ENCODE data around the gene GOT2.
"Not testable (repeated sequence)": the region's sequence is repeated elsewhere in the genome, so short reads cannot be mapped to it uniquely, and the experiment has no call there.

Gene GOT2

DNA sequence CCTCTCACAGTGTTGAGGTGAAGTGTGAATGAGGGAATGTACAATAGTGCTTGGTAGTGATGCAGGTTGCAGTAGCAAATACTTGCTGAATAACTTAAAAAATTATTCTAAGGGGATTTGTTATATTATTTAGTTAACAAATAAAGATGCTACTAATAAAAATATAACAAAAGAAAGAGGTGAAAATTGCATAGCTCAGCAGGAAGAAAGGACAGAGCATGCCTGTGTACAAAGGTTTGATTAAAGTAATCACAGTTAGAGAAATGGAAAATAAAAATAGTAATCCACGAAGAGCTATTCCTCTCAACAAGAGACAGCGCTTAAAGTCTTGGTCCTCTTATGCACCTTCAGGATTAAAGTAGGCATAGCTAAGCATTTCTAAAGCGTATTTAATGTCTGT, 11.0 kb downstream of the GOT2 start:
- no peak for DNase-seq (ENCODE audit: low read depth in 1 of 2, low spot score in 1 of 2)

DNA sequence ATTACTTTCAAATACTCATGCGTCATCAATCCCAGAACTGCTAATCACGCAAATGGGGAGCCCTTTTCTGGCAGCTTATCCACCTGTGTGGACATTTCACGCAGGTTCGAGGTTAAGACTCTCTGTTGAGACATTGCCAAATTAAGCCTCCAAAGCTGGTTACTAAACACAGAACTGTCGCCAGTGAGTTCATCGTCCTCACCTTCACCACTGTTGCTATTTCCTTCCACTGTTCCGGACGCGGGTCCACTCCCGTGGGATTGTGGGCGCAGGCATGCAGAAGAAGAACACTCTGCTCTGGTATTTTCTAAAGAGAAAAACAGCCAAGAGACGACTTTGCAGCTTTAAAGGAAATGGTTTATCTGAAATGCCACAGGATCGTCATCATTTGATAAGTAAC, 16.1 kb downstream of the GOT2 start:
- no peak for DNase-seq (ENCODE audit: low read depth in 1 of 2, low spot score in 1 of 2)

DNA sequence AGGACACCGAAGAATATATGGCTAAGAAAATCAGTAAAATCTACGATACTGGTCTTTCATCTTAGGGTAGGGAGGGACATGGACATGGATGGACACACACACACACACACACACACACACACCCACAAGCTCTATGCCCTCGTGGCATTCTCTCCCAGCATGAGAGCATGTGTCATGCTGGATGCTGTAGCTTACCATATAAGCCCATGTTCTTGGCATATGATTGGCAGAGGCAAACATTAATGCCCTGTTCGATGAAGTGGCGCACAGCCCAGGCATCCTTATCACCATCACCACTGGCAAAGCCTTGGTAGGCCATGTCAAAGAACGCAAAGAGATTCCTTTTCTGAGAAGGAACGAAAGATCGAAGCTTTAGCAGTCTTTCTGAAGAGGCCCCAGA, 17.6 kb downstream of the GOT2 start:
- no peak for DNase-seq (ENCODE audit: low read depth in 1 of 2, low spot score in 1 of 2)

DNA sequence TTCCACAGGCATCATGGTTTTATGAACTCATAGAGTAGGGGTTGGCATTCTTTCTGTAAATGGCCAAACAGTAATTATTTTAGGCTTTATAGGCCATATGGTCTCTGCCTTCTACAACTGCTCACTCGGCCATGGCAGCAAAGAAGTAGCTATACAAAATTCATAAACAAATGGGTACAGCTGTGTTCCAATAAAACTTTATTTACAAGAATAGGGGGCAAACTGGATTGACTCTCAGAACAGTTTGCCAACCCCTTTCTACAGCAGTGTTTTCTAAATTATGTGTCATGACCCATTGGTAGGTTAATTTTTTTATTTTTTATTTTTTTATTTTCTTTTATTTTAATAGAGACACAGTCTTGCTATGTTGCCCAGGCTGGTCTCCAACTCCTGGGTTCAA, 20.4 kb downstream of the GOT2 start:
- no peak for DNase-seq (ENCODE audit: low read depth in 1 of 2, low spot score in 1 of 2)

DNA sequence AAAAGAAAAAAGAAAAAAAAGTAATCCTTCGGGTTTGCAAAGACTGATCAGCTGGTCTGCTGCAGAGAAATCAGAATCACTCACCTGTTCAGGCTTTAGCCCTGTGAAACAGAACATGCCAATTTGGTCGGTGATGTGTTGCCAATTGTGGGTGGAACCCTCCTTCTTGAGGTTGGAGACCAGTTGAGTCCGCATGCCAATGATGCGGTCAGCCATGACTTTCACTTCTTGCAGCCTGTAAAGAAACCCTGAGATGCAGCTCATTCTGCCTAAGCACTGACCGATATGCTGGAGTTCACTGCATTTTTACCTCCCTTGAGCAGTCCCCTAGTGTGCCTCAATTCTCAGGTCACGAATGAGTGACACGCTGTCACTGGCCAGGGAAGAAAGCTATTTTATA, 24.8 kb downstream of the GOT2 start:
- no peak for DNase-seq (ENCODE audit: low read depth in 1 of 2, low spot score in 1 of 2)

DNA sequence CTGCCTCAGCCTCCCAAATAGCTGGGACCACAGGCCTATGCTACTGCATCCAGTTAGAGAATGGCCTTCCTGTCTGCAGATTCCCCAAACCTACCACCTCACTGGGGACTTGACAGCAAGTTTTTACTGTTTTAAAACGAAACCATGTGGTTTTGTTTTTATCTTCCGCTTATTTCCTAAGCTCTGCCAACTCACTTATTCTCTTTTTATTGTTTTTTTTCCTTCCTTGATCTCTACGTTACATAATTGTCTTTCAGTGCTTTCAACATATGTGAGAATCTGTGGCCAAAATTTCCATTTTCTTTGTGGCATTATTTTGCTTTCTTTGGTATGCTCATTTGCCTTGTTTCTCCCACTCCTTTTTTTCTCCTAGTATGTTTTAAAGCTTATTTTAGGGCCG, 35.0 kb downstream of the GOT2 start:
- no peak for DNase-seq (ENCODE audit: low read depth in 1 of 2, low spot score in 1 of 2)

DNA sequence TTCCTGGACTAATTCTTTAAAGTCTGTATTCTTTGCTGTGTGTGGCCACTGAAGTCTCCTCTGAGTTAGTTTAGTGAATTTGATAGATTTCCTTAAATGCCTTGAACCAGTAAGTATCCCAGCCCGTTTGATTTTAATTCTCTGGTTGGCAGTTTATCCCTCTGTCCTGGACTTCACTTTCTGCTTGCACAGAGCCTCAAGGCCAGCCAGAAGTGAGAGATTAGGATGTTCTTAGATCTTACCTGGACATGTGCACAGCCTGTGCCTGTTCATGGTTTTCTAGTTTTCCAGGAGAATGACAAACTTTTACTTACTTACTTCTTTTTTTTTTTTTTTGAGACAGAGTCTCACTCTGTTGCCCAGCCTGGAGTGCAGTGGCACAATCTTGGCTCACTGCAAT, 38.7 kb downstream of the GOT2 start:
- DNase-seq (ENCODE audit: low read depth in 1 of 2, low spot score in 1 of 2), result no peak

DNA sequence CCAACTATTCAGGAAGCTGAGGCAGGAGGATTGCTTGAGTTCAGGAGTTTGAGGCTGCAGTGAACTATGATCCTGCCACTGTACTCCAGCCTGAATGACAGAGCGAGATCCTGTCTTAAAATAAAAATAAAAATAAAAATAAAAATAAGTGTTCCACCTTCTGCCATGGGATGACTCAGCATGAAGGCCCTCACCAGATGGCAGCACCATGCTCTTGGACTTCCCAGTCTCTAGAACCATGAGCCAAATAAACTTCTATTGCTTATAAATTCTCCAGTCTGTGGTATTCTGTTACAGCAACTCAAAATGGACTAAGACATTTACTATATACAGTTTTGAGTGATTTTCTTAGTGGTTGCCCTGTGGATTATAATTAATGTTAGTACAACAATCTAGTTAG, 41.7 kb downstream of the GOT2 start:
- DNase-seq (ENCODE audit: low read depth in 1 of 2, low spot score in 1 of 2), result no peak

DNA sequence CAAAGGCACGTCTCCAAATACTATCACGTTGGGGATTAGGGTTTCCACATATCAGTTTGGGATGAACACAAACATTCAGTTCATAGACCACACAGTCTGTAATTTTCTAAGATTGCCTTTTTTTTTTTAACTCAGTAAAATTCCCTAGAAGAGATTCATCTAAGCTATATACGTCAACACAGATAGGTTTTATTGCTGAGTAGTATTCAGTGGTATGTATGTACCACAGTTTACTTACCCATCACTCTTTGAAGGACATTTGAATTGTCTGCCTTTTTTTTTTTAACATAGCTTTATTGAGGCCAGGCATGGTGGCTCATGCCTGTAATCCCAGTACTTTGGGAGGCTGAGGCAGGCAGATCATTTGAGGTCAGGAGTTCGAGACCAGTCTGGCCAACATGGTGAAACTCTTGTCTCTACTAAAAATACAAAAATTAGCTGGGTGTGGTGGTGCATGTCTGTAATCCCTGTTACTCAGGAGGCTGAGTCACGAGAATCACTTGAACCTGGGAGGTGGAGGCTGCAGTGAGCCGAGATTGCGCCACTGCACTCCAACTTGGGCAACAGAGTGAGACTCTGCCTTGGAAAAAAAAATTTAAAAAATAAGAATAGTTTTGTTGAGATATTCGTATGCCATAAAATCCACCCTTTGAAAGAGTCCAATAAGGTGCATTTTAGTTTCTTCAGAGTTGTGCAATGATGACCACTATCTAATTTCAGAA, 47.0 kb downstream of the GOT2 start:
- DNase-seq (ENCODE audit: low read depth in 1 of 2, low spot score in 1 of 2), result not testable (repeated sequence)

DNA sequence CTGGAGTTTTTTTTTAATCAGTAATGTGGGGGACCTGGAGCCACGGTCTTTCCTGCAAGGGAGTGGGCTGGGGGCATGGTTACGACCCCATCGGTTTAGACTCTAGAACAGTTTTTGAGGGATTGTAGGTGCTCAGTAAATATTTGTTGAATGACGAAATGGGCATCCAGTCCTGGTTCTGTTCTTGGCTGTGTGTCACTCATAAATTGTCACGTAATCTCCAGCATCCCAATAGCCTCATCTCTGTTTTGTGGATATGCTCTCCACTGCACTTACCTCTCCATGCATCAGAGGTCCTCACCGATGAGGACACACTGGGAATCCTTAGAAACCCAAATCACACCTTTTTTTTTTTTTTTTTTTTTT, 49.0 kb downstream of the GOT2 start:
- DNase-seq (ENCODE audit: low read depth in 1 of 2, low spot score in 1 of 2), result no peak

DNA sequence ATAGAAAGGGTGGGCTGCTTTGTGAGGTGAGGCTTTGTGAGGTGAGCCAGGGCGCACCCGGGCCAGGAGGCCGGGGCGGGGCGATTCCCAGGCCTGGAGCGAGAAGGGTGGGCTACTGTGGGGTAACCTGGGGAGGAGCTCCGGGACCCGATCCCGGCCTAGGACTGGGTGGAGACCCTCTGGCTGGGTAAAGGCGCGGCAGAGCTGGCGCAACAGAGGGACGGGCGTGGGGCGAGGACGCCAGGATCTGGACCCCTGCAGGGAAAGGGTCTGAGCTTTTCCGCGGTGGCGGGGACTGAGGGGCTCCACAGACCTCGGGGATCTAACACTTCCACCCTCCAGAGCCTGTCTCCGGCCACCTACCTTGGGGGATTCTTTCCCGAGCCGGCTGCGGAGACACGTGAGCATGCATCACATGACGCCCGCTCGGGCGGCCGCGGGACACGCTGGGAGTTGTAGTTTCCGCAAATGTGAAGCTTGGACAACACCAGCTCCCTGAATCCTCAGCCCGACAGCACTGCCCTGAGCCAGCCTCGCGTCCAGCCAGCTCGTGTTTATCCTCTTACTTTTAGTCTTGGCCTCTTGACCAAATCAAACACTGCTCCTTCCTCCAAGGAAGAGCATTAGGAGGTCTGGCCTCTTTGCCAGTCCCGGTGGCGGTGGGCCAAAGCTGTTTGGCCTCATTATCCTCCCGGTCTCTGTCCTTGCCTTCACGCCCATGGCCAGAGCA, 49.6 kb downstream of the GOT2 start, which contains the start of gene SLC38A7:
Gene SLC38A7 (minus strand): TSS at position 417 of the 730 bp plus-strand sequence. CDS start 4,644 bp downstream, outside the sequence.
- DNase-seq (ENCODE audit: low read depth in 1 of 2, low spot score in 1 of 2), result peak; percentile 46 to 56

DNA sequence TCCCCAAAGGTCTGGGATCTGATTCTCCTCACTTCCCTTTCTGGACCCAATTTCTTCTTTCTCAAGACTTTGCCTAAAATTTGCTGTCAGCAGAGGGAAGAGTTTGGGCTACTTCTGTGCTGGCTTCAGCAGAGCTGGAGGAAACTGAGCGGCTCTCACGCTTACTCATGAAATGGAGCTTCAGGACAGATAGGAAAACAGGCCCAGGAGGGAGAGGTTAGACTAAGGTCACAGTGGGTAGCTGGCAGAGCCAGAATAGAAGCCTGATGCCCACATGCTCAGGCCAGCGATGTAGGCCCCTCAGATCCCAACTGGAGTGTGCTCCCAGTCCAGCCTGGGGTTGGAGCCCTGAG, 50.1 kb downstream of the GOT2 start:
- DNase-seq (ENCODE audit: low read depth in 1 of 2, low spot score in 1 of 2), result no peak

DNA sequence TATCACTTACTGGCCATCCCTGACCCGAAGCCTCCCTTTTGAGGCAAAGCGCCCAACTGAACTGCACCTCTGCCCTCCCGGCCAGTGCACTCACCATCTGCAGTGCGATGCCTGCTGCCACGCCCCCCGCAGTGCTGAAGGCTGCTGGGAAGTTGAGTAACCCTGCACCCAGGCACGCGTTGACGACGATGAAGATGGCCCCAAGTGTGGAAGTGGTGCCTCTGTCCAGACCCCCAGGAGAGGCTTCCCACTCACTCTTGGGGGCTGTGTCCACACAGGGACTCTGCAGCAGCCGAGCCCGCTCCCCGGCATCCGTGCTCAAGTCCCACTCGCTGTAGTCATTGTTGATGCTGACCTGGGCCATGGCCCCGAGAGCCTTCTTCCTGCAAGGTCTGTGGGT, 54.4 kb downstream of the GOT2 start:
- DNase-seq (ENCODE audit: low read depth in 1 of 2, low spot score in 1 of 2), result no peak

DNA sequence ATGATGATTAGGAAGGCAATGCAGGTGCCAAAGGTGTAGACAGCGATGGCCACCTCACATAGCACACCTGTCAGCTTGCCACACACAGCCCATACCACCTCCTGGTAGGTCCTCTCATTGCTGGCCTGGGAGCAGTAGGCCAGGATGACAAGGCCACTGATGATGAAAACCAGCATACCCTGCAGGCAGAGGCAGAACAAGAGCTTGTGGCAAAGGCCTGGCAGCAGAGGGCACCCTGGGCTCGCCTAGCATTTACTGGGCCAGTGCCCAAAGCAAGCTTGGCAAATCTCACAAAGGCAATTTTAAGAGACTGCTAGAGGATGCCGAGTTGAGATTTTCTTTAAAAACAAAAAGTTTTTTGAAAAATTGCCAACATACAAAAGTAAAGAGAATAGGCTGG, 55.4 kb downstream of the GOT2 start:
- DNase-seq (ENCODE audit: low read depth in 1 of 2, low spot score in 1 of 2), result no peak

DNA sequence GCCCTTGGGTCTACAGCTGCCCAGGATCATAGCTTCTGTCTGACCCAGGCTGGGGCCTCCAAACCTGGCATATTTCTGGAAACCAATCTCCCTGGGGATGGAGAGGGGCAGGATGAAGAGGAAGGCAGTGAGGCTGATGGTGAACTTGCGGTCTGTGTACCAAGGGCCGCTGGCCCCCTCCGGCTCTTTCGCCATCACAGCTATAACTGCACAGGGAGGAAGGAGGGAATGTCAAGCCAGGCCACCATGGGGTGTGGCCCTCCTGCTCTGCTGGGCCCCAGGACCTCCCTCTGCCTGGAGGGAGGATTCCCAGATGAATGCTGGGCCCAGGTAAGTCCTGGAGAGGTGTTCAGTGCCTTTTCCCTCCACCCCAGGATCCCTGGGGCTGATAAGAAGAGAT, 55.8 kb downstream of the GOT2 start:
- DNase-seq (ENCODE audit: low read depth in 1 of 2, low spot score in 1 of 2), result no peak

DNA sequence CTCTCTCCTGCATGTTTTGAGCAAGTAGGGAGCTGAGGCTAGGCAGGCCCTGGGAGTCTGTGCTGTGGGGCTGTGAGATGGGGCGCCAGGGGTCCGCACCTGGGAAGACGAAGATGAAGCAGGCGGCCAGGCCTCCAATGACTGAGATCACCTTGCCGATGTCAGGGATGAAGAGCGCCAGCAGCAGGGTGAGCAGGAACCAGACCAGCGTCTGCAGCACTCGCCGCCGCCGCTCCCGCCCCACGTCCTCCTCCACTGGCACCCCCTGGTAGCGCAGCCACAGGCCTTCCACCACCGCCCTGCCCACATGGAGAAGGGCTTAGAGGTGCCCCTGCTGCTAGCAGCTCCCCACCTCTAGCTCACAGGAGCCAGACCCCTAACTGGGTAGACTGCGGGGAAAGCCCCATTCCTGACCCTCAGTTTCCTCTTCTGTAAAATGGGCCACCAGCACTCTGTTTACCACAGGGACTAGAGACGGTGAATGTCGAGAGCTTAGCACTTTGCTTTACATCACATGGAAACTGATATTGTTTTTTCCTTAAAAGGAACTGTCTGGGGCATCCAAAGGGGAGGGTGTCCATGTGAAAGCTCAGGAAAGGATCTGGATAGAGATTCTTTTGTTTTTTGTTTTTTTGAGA, 63.1 kb downstream of the GOT2 start:
- DNase-seq (ENCODE audit: low read depth in 1 of 2, low spot score in 1 of 2), result no peak

DNA sequence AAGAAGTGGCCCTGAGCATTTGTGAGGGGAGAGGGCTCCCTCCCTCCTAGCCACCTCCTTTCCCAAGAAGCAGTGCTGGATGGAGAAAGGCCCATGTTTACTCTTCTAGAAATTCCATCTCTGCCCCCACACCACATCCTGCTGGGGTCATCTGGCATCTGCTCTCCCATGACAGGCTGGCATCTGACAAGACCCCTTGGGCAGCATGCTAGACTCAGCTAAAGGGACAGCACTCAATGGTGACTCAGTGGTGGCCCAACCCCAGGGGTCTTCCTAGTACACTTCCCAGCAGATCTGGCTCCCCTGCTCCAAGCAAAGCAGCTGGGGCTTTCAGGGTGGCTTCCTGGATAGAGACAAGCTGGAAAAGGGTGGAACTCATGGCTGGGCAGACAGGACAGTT, 63.9 kb downstream of the GOT2 start:
- no peak for DNase-seq (ENCODE audit: low read depth in 1 of 2, low spot score in 1 of 2)

DNA sequence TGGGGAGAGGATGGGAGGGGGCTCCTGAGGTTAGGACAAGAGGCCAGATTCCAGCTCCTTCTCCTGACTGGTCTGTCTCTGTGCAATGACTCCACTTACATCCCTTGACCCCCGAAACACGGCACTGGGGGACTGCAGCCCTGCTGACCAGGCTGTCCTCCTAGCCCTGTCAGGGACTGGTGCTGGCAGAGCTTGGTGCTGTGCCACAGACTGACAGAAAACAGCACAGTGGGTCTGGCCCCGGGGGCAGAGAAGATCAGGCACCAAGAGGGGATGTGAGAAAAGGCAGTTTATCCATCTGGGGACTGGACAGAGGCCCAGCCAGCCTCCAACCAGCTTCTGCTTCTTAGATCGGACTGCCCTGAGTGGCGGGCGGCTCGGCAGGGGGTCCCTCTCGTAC, 68.9 kb downstream of the GOT2 start:
- DNase-seq (ENCODE audit: low read depth in 1 of 2, low spot score in 1 of 2), result no peak

DNA sequence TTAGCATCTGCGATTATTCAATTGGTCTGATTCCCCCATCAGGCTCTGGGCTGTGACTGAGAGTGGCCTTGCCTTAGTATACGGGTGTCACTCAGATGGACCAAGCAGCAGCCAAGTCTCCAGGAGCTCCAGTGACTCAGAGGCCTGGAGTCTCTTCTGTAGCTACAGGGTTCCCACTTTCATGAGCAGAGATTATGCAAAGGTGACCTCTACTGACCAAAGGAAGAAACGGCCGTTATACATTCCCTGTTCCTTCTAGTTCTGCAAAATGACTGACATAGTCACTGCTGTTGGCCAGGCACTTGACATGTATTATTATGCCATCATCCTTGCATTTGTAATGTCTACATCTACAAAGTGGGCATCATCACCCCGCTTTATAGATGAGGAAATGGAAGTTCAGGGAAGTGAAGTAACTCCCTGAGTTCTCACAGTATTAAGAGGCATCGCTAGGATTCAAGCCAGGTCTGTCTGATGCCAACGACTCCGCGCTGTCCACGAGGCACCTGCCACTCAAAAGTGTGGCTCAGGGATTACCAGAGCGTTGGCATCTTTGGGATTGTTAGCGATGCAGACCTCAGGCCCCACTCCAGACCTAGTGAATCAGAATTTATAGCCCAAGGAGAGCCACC, 72.8 kb downstream of the GOT2 start:
- DNase-seq (ENCODE audit: low read depth in 1 of 2, low spot score in 1 of 2), result no peak

DNA sequence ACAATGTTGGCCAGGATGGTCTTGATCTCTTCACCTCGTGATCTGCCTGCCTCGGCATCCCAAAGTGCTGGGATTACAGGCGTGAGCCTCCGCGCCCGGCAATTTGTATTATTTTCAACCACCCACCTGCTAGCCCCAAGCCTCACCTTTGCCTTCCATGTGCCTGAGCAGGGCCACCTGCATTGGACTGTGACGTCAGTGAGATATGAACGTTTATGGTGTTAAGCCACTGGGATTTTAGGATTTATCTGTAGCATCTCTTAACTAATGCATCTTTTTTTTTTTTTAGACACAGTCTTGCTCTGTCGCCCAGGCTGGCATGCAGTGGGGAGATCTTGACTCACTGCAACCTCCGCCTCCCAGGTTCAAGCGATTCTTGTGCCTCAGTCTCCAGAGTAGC, 74.2 kb downstream of the GOT2 start:
- DNase-seq (ENCODE audit: low read depth in 1 of 2, low spot score in 1 of 2), result not testable (repeated sequence)

DNA sequence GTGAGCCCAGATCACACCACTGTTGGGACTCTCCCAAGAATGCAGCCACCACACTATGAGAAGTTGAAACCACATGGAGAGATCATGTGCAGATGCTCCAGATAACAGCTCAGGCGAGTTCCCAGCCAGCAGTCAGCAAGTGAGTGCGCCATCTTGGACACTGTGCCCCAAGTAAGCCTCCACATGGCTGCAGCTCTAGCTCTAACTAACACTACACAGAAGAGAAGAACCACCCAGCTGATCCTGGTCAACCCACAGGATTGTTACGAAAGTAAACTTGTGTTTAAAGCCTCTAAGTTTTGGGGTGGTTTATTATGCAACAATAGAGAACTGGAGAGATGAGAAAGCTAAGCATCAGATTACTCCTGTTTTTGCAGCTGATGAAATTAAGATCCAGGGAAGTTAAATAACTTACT, 75.3 kb downstream of the GOT2 start:
- no peak for DNase-seq (ENCODE audit: low read depth in 1 of 2, low spot score in 1 of 2)

Data from stimulated activated CD4-positive, alpha-beta T cell treated with anti-CD3 and anti-CD28 coated beads, Interleukin-15, amount 100 ng/mL, for 1 hour (primary cell).